Measurements from ENCODE around the gene VAPA. TPM values are rescaled to one million over a fixed set of nuclear protein-coding genes. Genes with fewer than 3 reads are reported as not detected.

VAPA gene
- total RNA-seq, 6 experiments from 2014 or later = 69.6 to 149 (median 90.7) TPM

DNA sequence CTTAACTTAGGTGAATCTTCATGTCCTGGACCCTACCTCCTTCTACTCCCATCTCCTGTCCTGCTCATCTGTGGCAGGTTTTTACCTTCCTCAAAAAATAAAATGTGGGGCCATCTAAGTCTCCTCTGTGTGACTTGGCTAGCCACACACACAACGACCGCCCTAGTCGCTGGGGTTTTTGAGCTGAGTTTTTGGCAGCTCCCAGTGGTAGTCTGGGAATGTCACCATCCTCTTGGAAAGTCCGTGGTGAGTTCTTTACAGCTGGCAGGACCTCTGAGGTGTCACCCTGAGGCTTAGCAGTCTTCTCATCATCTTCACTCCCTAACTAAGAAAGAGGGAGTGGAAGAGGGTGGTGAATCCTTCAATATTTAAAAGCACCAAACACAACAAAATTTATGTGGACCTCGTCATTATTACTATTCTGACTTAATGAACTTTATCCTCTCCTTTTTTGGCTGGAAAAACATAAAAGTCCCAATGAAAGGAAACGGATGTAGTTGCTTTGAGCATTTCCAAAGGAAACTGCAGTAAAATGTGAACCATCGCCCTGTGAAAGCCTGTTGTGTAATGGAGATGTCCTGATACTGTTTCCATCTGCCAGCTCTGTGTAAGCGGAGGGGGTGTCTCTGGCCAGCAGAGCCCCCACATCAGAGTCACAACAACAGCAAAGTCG, 78.6 kb downstream of the VAPA start:
- TF ChIP-seq, protein P1, sequence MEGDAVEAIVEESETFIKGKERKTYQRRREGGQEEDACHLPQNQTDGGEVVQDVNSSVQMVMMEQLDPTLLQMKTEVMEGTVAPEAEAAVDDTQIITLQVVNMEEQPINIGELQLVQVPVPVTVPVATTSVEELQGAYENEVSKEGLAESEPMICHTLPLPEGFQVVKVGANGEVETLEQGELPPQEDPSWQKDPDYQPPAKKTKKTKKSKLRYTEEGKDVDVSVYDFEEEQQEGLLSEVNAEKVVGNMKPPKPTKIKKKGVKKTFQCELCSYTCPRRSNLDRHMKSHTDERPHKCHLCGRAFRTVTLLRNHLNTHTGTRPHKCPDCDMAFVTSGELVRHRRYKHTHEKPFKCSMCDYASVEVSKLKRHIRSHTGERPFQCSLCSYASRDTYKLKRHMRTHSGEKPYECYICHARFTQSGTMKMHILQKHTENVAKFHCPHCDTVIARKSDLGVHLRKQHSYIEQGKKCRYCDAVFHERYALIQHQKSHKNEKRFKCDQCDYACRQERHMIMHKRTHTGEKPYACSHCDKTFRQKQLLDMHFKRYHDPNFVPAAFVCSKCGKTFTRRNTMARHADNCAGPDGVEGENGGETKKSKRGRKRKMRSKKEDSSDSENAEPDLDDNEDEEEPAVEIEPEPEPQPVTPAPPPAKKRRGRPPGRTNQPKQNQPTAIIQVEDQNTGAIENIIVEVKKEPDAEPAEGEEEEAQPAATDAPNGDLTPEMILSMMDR (IDR thresholded peaks at IDR 0.05) = no peak
- TF ChIP-seq POLR2A (IDR thresholded peaks at IDR 0.05) = no peak
- Histone ChIP-seq H3K4me1 (peaks cover 0 to 5% (median 0%) of the 10 kb centered on the region in 4 donors), H3K27ac (no peak overlapping the region), H3K27me3 (no peaks in the 10 kb centered on the region), H3K9me3 (no peaks in the 10 kb centered on the region), H3K4me3 (no peak overlapping the region), H3K36me3 (no peaks in the 10 kb centered on the region)
- ATAC-seq (no peak), DNase-seq (no peak)
- WGBS (ENCODE audit: insufficient coverage, low coverage, low lambda C conversion rate, missing lambda C conversion rate) = 37% methylated on average over 9 of the region's 9 CpGs
- intact Hi-C loops (cut with DNase I) = no loop called here

DNA sequence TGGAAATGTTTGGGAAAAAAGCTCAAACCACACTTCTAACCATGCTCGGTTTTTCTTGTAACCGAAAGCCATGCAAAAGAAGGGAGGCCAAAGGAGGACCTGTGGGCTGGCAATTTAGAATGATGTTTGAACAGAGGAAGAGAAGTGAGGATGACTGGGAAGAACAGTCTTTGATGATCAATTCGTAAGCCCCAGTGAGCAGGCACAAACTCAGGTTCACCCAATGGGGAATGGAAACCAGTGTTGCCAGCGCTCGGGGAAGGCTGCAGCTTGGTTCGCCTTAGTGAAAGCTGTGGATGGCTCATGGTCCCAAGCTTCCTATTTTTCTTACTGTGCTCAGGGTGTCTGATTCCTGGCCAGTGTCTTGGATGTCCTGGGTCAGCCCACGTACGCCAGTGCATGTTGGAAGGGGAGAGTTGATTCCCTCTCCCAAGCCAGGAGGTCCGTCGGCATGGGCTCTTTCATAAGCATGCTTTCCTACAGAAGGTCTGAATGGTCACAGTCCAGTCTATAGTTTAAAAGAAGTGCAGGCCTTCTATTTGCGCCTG, 79.2 kb downstream of the VAPA start:
- Histone ChIP-seq H3K27ac (no peak overlapping the region), H3K4me3 (no peak overlapping the region), H3K9me3 (no peaks in the 10 kb centered on the region), H3K36me3 (no peaks in the 10 kb centered on the region), H3K4me1 (peaks cover 0 to 5% (median 0%) of the 10 kb centered on the region in 4 donors), H3K27me3 (no peaks in the 10 kb centered on the region)
- DNase-seq (no peak), ATAC-seq (no peak)
- TF ChIP-seq POLR2A (IDR thresholded peaks at IDR 0.05) = no peak
- TF ChIP-seq, protein P1 (IDR thresholded peaks at IDR 0.05) = no peak
- intact Hi-C loops (cut with DNase I) = no loop called here
- 73% methylated on average over 5 of the region's 11 CpGs for WGBS (ENCODE audit: insufficient coverage, low coverage, low lambda C conversion rate, missing lambda C conversion rate)

DNA sequence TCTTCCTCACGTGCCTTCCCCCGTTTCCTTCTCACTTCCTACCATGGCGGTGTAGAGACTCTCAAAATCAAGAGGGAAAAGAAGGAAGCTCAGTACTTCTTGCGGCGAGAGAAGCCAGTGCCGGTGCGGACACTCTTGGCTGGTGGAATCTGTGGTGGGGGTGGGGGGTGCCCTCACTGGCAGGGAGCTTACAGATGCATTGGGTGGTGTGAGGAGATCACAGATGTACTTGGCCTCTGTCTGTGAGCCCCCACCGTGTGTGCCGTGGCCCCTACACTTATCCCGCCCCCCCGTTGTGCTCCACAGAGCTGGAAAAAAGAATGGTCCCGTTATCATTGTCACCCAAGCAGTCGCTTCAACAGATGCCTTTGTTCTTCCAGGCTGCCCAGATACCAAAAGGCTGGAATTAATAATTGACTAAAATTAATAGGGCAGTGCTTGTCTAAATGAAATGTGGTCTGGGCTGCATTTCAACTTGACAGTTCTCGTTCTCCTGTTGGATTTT, 79.8 kb downstream of the VAPA start:
- intact Hi-C loops (cut with DNase I) = no loop called here
- ATAC-seq (peak in 1 of 4 donors; percentile 31), DNase-seq (no peak)
- H3K36me3 ChIP-seq = no peaks in the 10 kb centered on the region
- 73% methylated on average over 14 of the region's 14 CpGs for WGBS (ENCODE audit: insufficient coverage, low coverage, low lambda C conversion rate, missing lambda C conversion rate)
- TF ChIP-seq POLR2A (IDR thresholded peaks at IDR 0.05) = no peak
- TF ChIP-seq, protein P1 (IDR thresholded peaks at IDR 0.05) = no peak
- no peak overlapping the region for H3K27ac ChIP-seq
- peaks cover 0 to under 1% (median 0%) of the 10 kb centered on the region in 4 donors for H3K4me1 ChIP-seq
- H3K27me3 ChIP-seq = no peaks in the 10 kb centered on the region
- H3K9me3 ChIP-seq = no peaks in the 10 kb centered on the region
- H3K4me3 ChIP-seq = no peak overlapping the region

DNA sequence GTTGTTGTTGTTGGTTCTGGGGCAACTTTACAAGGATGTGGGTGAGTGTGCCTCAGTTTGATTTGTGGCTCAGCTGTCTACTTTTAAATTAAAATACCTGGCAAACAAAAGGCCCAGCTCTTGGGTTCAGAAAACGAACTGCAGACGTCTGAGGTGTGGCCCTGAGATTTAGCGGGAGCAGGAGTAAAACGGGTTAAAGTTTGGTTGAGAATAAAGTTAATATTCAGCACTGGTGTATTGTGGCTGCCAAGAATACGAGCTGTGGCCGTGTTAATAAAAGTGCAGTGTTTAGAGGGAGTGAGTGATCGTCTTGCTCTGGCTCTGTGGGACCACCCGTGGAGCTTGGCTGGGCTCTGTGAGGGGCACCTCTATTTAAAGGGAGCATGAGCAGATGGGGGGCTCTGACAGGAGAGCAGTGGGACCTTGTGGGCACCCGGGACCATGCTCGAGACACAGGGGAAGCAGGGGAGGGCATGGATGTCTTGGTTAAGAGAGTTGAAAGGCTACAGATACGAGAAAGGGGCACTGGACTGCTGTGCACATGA, 80.3 kb downstream of the VAPA start:
- H3K4me3 ChIP-seq = no peak overlapping the region
- ATAC-seq (peak in 1 of 4 donors; percentile 10), DNase-seq (no peak)
- 54% methylated on average over 9 of the region's 11 CpGs for WGBS (ENCODE audit: insufficient coverage, low coverage, low lambda C conversion rate, missing lambda C conversion rate)
- no peaks in the 10 kb centered on the region for H3K36me3 ChIP-seq
- no peaks in the 10 kb centered on the region for H3K4me1 ChIP-seq
- H3K9me3 ChIP-seq = no peaks in the 10 kb centered on the region
- H3K27ac ChIP-seq = no peak overlapping the region
- H3K27me3 ChIP-seq = no peaks in the 10 kb centered on the region
- intact Hi-C loops (cut with DNase I) = no loop called here
- no peak for TF ChIP-seq POLR2A (IDR thresholded peaks at IDR 0.05)
- TF ChIP-seq, protein P1 (IDR thresholded peaks at IDR 0.05) = no peak

Measured in right lobe of liver (tissue), 6 donors.